Measurements from ENCODE around the gene SLC38A4. TPM values are rescaled to one million over a fixed set of nuclear protein-coding genes. Genes with fewer than 3 reads are reported as not detected.

SLC38A4 gene
- total RNA-seq, 1 donor from 2014 or later, result 9.4 TPM

DNA sequence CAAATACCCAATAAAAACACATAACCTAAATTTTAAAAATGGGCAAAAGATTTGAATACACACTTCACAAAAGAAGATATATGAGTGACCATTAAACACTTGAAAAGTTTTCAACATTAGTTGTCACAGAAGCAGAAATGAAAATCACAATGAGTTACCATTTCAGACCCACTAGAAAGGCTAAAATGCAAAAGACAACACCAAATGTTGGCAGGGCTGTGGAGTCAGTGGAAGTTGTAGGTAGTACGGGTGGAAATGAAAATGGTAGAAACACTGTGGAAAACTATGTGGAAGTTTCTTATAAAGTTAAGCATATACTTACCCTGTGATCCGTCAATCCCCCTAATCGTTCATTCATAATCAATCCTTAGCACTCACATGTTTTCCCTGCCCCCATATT is 61.8 kb downstream of the SLC38A4 start:
- no peak for DNase-seq (ENCODE audit: low spot score, unreplicated experiment)
- no peak overlapping the region for H3K27ac Mint-ChIP-seq
- no peaks in the 10 kb centered on the region for H3K36me3 Mint-ChIP-seq (ENCODE audit: insufficient read depth)
- TF ChIP-seq, protein P1, sequence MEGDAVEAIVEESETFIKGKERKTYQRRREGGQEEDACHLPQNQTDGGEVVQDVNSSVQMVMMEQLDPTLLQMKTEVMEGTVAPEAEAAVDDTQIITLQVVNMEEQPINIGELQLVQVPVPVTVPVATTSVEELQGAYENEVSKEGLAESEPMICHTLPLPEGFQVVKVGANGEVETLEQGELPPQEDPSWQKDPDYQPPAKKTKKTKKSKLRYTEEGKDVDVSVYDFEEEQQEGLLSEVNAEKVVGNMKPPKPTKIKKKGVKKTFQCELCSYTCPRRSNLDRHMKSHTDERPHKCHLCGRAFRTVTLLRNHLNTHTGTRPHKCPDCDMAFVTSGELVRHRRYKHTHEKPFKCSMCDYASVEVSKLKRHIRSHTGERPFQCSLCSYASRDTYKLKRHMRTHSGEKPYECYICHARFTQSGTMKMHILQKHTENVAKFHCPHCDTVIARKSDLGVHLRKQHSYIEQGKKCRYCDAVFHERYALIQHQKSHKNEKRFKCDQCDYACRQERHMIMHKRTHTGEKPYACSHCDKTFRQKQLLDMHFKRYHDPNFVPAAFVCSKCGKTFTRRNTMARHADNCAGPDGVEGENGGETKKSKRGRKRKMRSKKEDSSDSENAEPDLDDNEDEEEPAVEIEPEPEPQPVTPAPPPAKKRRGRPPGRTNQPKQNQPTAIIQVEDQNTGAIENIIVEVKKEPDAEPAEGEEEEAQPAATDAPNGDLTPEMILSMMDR (IDR thresholded peaks at IDR 0.05; ENCODE audit: unreplicated experiment), result no peak
- no peak overlapping the region for H3K4me3 Mint-ChIP-seq (ENCODE audit: low read depth)
- peaks cover 9% of the 10 kb centered on the region for H3K9me3 Mint-ChIP-seq (ENCODE audit: low read depth)
- peaks cover 5% of the 10 kb centered on the region for H3K4me1 Mint-ChIP-seq (ENCODE audit: low read depth)
- H3K27me3 Mint-ChIP-seq, result no peaks in the 10 kb centered on the region

DNA sequence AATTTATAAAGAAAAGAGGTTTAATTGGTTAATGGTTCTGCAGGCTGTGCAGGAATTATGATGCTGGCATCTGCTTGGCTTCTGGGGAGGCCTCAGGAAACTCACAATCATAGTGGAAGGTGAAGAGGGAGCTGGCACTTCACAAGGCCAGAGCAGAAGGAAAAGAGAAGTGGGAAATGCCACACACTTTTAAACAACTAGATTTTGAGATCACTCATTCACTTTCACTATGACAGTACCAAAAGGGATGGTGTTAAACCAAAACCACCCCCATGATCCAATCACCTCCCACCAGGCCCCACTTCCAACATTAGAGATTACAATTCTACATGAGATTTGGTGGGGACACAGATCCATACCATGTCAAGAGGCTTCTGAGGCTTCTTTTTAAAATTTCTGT is 62.6 kb downstream of the SLC38A4 start:
- Mint-ChIP-seq H3K36me3 (ENCODE audit: insufficient read depth) (peaks cover under 1% of the 10 kb centered on the region), H3K27me3 (no peaks in the 10 kb centered on the region), H3K9me3 (ENCODE audit: low read depth) (peaks cover 14% of the 10 kb centered on the region), H3K4me1 (ENCODE audit: low read depth) (peaks cover 3% of the 10 kb centered on the region), H3K4me3 (ENCODE audit: low read depth) (no peak overlapping the region), H3K27ac (no peak overlapping the region)
- DNase-seq (ENCODE audit: low spot score, unreplicated experiment), result no peak
- TF ChIP-seq, protein P1 (IDR thresholded peaks at IDR 0.05; ENCODE audit: unreplicated experiment), result no peak

DNA sequence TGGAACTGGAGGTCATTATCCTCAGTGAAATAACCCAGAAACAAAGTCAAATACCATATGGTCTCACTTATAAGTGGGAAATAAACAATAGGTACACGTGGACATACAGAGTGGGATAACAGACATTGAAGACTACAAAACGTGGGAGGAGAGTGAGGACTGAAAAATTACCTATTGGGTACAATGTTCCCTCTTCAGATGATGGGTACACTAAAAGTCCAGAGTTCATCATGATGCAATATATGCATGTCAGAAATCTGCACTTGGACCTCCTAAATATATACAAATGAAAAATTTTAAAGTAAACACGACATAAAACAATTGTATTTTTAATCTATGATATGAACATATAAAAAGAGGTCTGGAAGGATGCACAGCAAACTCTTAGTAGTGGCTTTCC is 71.2 kb downstream of the SLC38A4 start:
- Mint-ChIP-seq H3K27me3 (no peaks in the 10 kb centered on the region), H3K4me3 (ENCODE audit: low read depth) (no peak overlapping the region), H3K9me3 (ENCODE audit: low read depth) (peaks cover 16% of the 10 kb centered on the region)

DNA sequence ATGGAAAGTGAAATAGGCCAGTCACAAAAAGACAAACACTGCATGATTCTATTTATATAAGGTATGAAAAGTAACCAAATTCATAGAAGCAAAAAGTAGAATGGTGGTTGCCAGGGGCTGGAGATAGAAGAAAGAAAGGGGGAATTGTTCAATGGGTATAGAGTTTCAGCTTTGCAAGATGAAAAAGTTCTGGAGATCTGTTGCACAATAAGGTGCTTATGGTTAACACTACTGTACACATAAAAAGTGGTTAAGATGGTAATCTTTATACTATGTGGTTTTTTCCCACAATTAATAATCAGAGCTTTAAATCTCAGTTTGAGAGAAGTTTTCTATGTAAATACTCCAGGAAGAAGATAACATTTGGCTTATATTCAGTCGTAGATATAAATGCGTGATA is 73.4 kb downstream of the SLC38A4 start:
- no peak for DNase-seq (ENCODE audit: low spot score, unreplicated experiment)
- no peak overlapping the region for H3K4me3 Mint-ChIP-seq (ENCODE audit: low read depth)
- H3K27me3 Mint-ChIP-seq, result no peaks in the 10 kb centered on the region
- H3K27ac Mint-ChIP-seq, result no peak overlapping the region
- no peaks in the 10 kb centered on the region for H3K36me3 Mint-ChIP-seq (ENCODE audit: insufficient read depth)
- TF ChIP-seq, protein P1 (IDR thresholded peaks at IDR 0.05; ENCODE audit: unreplicated experiment), result no peak
- H3K9me3 Mint-ChIP-seq (ENCODE audit: low read depth), result peaks cover 3% of the 10 kb centered on the region
- peaks cover 2% of the 10 kb centered on the region for H3K4me1 Mint-ChIP-seq (ENCODE audit: low read depth)

More for the DNA sequence above, 71.2 kb downstream of the SLC38A4 start:
- no peak overlapping the region for H3K27ac Mint-ChIP-seq
- TF ChIP-seq, protein P1 (IDR thresholded peaks at IDR 0.05; ENCODE audit: unreplicated experiment), result no peak
- peaks cover 2% of the 10 kb centered on the region for H3K4me1 Mint-ChIP-seq (ENCODE audit: low read depth)
- no peak for DNase-seq (ENCODE audit: low spot score, unreplicated experiment)
- H3K36me3 Mint-ChIP-seq (ENCODE audit: insufficient read depth), result peaks cover 2% of the 10 kb centered on the region

DNA sequence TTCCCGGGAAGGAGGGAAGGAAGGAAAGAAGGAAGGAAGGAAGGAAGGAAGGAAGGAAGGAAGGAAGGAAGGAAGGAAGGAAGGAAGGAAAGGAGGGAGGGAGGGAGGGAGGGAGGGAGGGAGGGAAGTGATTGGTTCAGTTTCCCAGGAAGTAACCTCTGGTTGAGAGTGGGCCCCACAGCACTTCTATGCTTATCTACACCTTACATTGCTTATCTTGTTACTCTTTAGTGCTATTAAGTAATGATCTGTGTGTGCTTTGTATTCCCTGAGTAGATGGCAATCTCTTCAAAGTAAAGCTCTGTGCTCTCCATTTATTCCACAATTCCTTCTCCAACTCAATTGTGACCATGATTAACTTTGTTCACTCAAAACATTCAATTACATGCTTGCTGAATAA is 74.6 kb downstream of the SLC38A4 start:
- Mint-ChIP-seq H3K4me1 (ENCODE audit: low read depth) (peaks cover 2% of the 10 kb centered on the region), H3K27me3 (no peaks in the 10 kb centered on the region), H3K4me3 (ENCODE audit: low read depth) (no peak overlapping the region), H3K36me3 (ENCODE audit: insufficient read depth) (no peaks in the 10 kb centered on the region), H3K27ac (no peak overlapping the region), H3K9me3 (ENCODE audit: low read depth) (peaks cover 3% of the 10 kb centered on the region)
- no peak for DNase-seq (ENCODE audit: low spot score, unreplicated experiment)
- TF ChIP-seq, protein P1 (IDR thresholded peaks at IDR 0.05; ENCODE audit: unreplicated experiment), result no peak

All from progenitor cell of endocrine pancreas (in vitro differentiated cells).